ENCODE measurements around the gene KLHL41. TPM values are rescaled to one million over a fixed set of nuclear protein-coding genes. Genes with fewer than 3 reads are reported as not detected.

Gene KLHL41
- total and polyA plus RNA-seq, 3 donors from 2014 or later = 1.7 to 11.7 (median 4.3) TPM

Other genes starting within 250 kb of the KLHL41 start
- gene LRP2, start 147.2 kb upstream of the KLHL41 start, total RNA-seq = 1 to 10 TPM; 4.1 to 9.3 TPM
- 3.0 TPM for gene LRP2, start 147.2 kb upstream of the KLHL41 start, polyA plus RNA-seq (ENCODE audit: insufficient read depth, low read depth, low replicate concordance)
- 10 to 100 TPM; 14.6 to 23.6 TPM for gene BBS5, start 30.2 kb upstream of the KLHL41 start, total RNA-seq
- 14.1 TPM for gene BBS5, start 30.2 kb upstream of the KLHL41 start, polyA plus RNA-seq (ENCODE audit: insufficient read depth, low read depth, low replicate concordance)
- 10 to 100 TPM; 31.2 to 40.2 TPM for gene FASTKD1, start 64.2 kb downstream of the KLHL41 start, total RNA-seq
- 24.8 TPM for gene FASTKD1, start 64.2 kb downstream of the KLHL41 start, polyA plus RNA-seq (ENCODE audit: insufficient read depth, low read depth, low replicate concordance)
- 10 to 100 TPM; 40.8 to 48.0 TPM for gene PPIG, start 74.6 kb downstream of the KLHL41 start, total RNA-seq
- 6.9 TPM for gene PPIG, start 74.6 kb downstream of the KLHL41 start, polyA plus RNA-seq (ENCODE audit: insufficient read depth, low read depth, low replicate concordance)
- gene CFAP210, start 184.7 kb downstream of the KLHL41 start, total RNA-seq = 10 to 100 TPM; 12.6 to 21.8 TPM
- 17.2 TPM for gene CFAP210, start 184.7 kb downstream of the KLHL41 start, polyA plus RNA-seq (ENCODE audit: insufficient read depth, low read depth, low replicate concordance)
- 10 to 100 TPM in 1 of 2 donors, 1 to 10 TPM in 1; 9.7 to 24.4 TPM for gene PHOSPHO2, start 184.8 kb downstream of the KLHL41 start, total RNA-seq
- gene PHOSPHO2, start 184.8 kb downstream of the KLHL41 start, polyA plus RNA-seq (ENCODE audit: insufficient read depth, low read depth, low replicate concordance) = 36.5 TPM
- 10 to 100 TPM; 25.6 to 29.2 TPM for gene KLHL23, start 224.1 kb downstream of the KLHL41 start, total RNA-seq
- 13.2 TPM for gene KLHL23, start 224.1 kb downstream of the KLHL41 start, polyA plus RNA-seq (ENCODE audit: insufficient read depth, low read depth, low replicate concordance)